CD8-positive, alpha-beta memory T cell (primary cell): ENCODE measurements around the gene HOXC11. TPM values are rescaled to one million over a fixed set of nuclear protein-coding genes. Genes with fewer than 3 reads are reported as not detected.

ENCODE experiments used
- CTCF ChIA-PET: fragments of 350-600 bp; sonication (Branson Sonifier 250); formaldehyde crosslinking; loops from one replicate; lab custom pipeline; 2021; ENCODE audit warnings: antibody characterized with exemption; lab: Charles Lee
- POLR2A ChIA-PET: fragments of 350-600 bp; sonication (Branson Sonifier 250); formaldehyde crosslinking; loops from one replicate; lab custom pipeline; 2021; ENCODE audit warnings: antibody characterized with exemption; lab: Charles Lee
- DNase-seq, 5 donors: peaks; one replicate each; pipeline versions ENCODE4 v3.0.0 to v3.0.0-alpha.2; 2020 to 2022; ENCODE audit warnings: mixed read lengths in 1 of 5
- H3K27ac ChIP-seq: one replicate; pipeline ENCODE4 v1.7.0; 2013; ENCODE audit warnings: low read depth, mild to moderate bottlenecking, low read length, moderate library complexity
- H3K27me3 ChIP-seq: 2 replicates; pipeline ENCODE4 v1.7.0; 2013; ENCODE audit warnings: low read length, mild to moderate bottlenecking; ENCODE audit not compliant: insufficient read depth, poor library complexity, severe bottlenecking
- H3K36me3 ChIP-seq: 2 replicates; pipeline ENCODE4 v1.7.0; 2013; ENCODE audit warnings: mild to moderate bottlenecking, low read length, moderate library complexity; ENCODE audit not compliant: insufficient read depth
- H3K4me1 ChIP-seq: 2 replicates; pipeline ENCODE4 v1.7.0; 2013; ENCODE audit warnings: mild to moderate bottlenecking, low read length, moderate library complexity; ENCODE audit not compliant: insufficient read depth
- H3K4me3 ChIP-seq: 2 replicates; pipeline ENCODE4 v1.7.0; 2013; ENCODE audit warnings: mild to moderate bottlenecking, low read length
- H3K9me3 ChIP-seq: 2 replicates; pipeline ENCODE4 v1.7.0; 2013; ENCODE audit warnings: mild to moderate bottlenecking, low read length
- H3K27ac Mint-ChIP-seq, 8 donors: one replicate each; pipeline ENCODE4 v1.8.0; 2020 to 2021; ENCODE audit warnings: mixed read lengths in 8 of 8, mild to moderate bottlenecking in 6 of 8, inconsistent platforms in 3 of 8, moderate library complexity in 3 of 8
- H3K27me3 Mint-ChIP-seq, 2 donors: one replicate each; pipeline ENCODE4 v1.8.0; 2020 to 2021; ENCODE audit warnings: mixed read lengths in 2 of 2, mild to moderate bottlenecking in 1 of 2, moderate library complexity in 1 of 2
- H3K36me3 Mint-ChIP-seq, 3 donors: one replicate each; pipeline ENCODE4 v1.8.0; 2020 to 2021; ENCODE audit warnings: mixed read lengths in 3 of 3, inconsistent platforms in 1 of 3, mild to moderate bottlenecking in 1 of 3
- H3K4me1 Mint-ChIP-seq, 3 donors: one replicate each; pipeline ENCODE4 v1.8.0; 2020 to 2021; ENCODE audit warnings: mixed read lengths in 3 of 3, inconsistent platforms in 1 of 3, mild to moderate bottlenecking in 1 of 3
- H3K4me3 Mint-ChIP-seq, 7 donors: one replicate each; pipeline ENCODE4 v1.8.0; 2020 to 2021; ENCODE audit warnings: mixed read lengths in 7 of 7, mild to moderate bottlenecking in 6 of 7, moderate library complexity in 4 of 7, inconsistent platforms in 2 of 7
- H3K9me3 Mint-ChIP-seq, 5 donors: one replicate each; pipeline ENCODE4 v1.8.0; 2020 to 2022; ENCODE audit warnings: mixed read lengths in 5 of 5, mild to moderate bottlenecking in 3 of 5, moderate library complexity in 2 of 5, inconsistent platforms in 1 of 5
- polyA plus RNA-seq: library from polyadenylated mRNA; unstranded; fragments of 300-500 nt; fragmentation: Illumina TruSeq; gene quantifications from one replicate; pipeline ENCODE4 v1.2.3, GENCODE V29; 2021
- total RNA-seq, 2 experiments: library from RNA; stranded (reverse); gene quantifications; one replicate each; pipeline ENCODE4 v1.2.3, GENCODE V29; 2021

HOXC11 gene
- total and polyA plus RNA-seq, 3 experiments from 2014 or later, result not detected

DNA sequence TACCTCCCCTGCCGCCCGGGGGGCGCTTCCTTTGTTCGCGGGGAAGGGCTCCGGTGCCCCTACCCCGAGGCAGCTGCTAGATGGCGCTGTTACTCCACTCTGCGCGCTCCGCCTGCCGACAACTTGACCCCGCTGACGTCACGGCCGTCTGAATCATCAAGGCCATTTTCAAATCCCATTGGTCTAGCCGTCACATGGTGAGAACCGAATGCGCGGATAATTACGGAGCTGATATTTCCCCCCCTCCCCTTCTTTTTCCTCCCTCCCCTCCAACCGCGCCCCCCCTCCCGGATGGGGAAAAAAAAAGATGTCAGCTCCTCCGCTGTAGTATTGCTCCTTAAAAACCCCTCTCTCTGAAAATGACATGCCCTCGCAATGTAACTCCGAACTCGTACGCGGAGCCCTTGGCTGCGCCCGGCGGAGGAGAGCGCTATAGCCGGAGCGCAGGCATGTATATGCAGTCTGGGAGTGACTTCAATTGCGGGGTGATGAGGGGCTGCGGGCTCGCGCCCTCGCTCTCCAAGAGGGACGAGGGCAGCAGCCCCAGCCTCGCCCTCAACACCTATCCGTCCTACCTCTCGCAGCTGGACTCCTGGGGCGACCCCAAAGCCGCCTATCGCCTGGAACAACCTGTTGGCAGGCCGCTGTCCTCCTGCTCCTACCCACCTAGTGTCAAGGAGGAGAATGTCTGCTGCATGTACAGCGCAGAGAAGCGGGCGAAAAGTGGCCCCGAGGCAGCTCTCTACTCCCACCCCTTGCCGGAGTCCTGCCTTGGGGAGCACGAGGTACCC, 12.2 kb downstream of the HOXC11 start, which contains the start of gene HOXC10:
HOXC10 (plus strand) TSS at position 246 of the 791 bp plus-strand sequence; CDS start at position 360, 114 bp downstream.
- Histone ChIP-seq H3K36me3 (no peaks in the 10 kb centered on the region), H3K27ac (no peak within 1 kb of the TSS), H3K4me1 (peaks cover 26% of the 10 kb centered on the region), H3K9me3 (no peaks in the 10 kb centered on the region), H3K4me3 (no peak within 1 kb of the TSS), H3K27me3 (peaks cover 90% of the 10 kb centered on the region)
- ChIA-PET CTCF (interaction anchor here (1.2 to 2.8 kb wide), 6 partner anchors 12 to 228 kb away, joined by 3 to 12 read pairs (median 4); no protein-coding TSS in a partner anchor), POLR2A (interaction anchor here (0.5 kb wide), 1 partner anchor 31 kb away, joined by 4 read pairs; no protein-coding TSS in a partner anchor)
- peak within 1 kb of the TSS in 3 of 8 donors; percentile 67 to 77 (median 70) for H3K27ac Mint-ChIP-seq
- H3K4me3 Mint-ChIP-seq, result peak within 1 kb of the TSS; percentile 70 to 73 (median 71)
- H3K27me3 Mint-ChIP-seq, result peaks cover 93 to 94% of the 10 kb centered on the region in 2 donors
- DNase-seq, result peak; percentile 49 to 71 (median 65)
- peaks cover 36 to 46% (median 38%) of the 10 kb centered on the region in 3 donors for H3K4me1 Mint-ChIP-seq
- peaks cover 0 to 9% (median 0%) of the 10 kb centered on the region in 5 donors for H3K9me3 Mint-ChIP-seq
- H3K36me3 Mint-ChIP-seq, result no peaks in the 10 kb centered on the region

DNA sequence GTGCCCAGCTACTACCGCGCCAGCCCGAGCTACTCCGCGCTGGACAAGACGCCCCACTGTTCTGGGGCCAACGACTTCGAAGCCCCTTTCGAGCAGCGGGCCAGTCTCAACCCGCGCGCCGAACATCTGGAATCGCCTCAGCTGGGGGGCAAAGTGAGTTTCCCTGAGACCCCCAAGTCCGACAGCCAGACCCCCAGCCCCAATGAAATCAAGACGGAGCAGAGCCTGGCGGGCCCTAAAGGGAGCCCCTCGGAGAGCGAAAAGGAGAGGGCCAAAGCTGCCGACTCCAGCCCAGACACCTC, 12.7 kb downstream of the HOXC11 start:
- POLR2A ChIA-PET, result interaction anchor here (0.5 kb wide), 1 partner anchor 30 kb away, joined by 4 read pairs; no protein-coding TSS in a partner anchor
- no peak overlapping the region for H3K4me3 ChIP-seq
- Mint-ChIP-seq H3K27ac (peak overlapping the region in 2 of 8 donors; percentile 67 to 73), H3K4me1 (peaks cover 37 to 51% (median 39%) of the 10 kb centered on the region in 3 donors), H3K36me3 (no peaks in the 10 kb centered on the region), H3K9me3 (peaks cover 0 to 9% (median 0%) of the 10 kb centered on the region in 5 donors), H3K4me3 (peak overlapping the region; percentile 63 to 73 (median 71)), H3K27me3 (peaks cover 93 to 94% of the 10 kb centered on the region in 2 donors)
- CTCF ChIA-PET, result interaction anchor here (1.1 to 2.8 kb wide), 8 partner anchors 11 to 229 kb away, joined by 3 to 12 read pairs (median 4); partner anchors contain the start of gene HOXC5
- no peak overlapping the region for H3K27ac ChIP-seq
- H3K27me3 ChIP-seq, result peaks cover 91% of the 10 kb centered on the region
- no peaks in the 10 kb centered on the region for H3K36me3 ChIP-seq
- H3K4me1 ChIP-seq, result peaks cover 26% of the 10 kb centered on the region
- no peaks in the 10 kb centered on the region for H3K9me3 ChIP-seq
- DNase-seq, result no peak

DNA sequence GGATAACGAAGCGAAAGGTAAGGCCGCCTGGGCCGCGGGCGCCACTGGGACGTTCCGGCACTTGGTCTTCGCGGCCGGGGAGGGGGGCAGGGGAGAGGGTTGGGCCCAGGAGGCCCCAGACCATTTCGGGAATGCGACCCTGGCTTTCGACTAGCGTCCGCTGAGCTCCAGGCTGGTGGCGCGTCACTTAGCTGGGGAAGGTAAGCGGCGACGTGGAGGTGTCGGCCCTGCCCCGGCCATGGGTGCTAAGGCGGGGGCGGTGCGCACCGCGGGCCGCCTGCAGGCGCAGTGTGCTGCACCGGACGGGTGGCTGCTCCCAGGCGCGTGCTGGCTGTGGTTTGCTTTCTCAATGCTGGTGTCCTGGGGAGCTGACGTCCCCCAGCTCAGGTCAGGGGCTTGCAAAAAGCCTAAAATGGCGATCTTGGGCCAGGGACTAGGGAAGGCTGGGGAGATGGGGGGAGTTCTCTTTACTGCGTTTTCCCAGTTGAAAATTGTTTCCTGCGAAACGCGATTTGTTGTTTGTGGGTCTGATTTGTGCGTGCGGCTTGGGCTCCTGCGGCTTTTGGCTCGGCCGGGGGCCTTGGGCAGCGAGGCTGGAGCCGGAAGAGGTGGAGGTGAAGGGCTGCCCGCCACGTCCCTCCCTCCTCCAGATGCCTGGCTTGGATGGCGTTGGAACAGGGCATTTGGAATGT, 13.2 kb downstream of the HOXC11 start:
- Histone ChIP-seq H3K27me3 (peaks cover 93% of the 10 kb centered on the region), H3K27ac (no peak overlapping the region), H3K4me1 (peaks cover 26% of the 10 kb centered on the region), H3K9me3 (no peaks in the 10 kb centered on the region), H3K4me3 (no peak overlapping the region), H3K36me3 (no peaks in the 10 kb centered on the region)
- CTCF ChIA-PET, result interaction anchor here (1.0 to 2.8 kb wide), 9 partner anchors 7 to 215 kb away, joined by 3 to 12 read pairs (median 4); partner anchors contain the start of gene HOXC5
- H3K4me1 Mint-ChIP-seq, result peaks cover 36 to 51% (median 37%) of the 10 kb centered on the region in 3 donors
- no peak for DNase-seq
- peaks cover 93 to 94% of the 10 kb centered on the region in 2 donors for H3K27me3 Mint-ChIP-seq
- peak overlapping the region; percentile 25 to 73 (median 71) for H3K4me3 Mint-ChIP-seq
- no peaks in the 10 kb centered on the region for H3K36me3 Mint-ChIP-seq
- POLR2A ChIA-PET, result no interaction called here
- peaks cover 0 to 9% (median 0%) of the 10 kb centered on the region in 5 donors for H3K9me3 Mint-ChIP-seq
- peak overlapping the region in 2 of 8 donors; percentile 61 to 87 for H3K27ac Mint-ChIP-seq

DNA sequence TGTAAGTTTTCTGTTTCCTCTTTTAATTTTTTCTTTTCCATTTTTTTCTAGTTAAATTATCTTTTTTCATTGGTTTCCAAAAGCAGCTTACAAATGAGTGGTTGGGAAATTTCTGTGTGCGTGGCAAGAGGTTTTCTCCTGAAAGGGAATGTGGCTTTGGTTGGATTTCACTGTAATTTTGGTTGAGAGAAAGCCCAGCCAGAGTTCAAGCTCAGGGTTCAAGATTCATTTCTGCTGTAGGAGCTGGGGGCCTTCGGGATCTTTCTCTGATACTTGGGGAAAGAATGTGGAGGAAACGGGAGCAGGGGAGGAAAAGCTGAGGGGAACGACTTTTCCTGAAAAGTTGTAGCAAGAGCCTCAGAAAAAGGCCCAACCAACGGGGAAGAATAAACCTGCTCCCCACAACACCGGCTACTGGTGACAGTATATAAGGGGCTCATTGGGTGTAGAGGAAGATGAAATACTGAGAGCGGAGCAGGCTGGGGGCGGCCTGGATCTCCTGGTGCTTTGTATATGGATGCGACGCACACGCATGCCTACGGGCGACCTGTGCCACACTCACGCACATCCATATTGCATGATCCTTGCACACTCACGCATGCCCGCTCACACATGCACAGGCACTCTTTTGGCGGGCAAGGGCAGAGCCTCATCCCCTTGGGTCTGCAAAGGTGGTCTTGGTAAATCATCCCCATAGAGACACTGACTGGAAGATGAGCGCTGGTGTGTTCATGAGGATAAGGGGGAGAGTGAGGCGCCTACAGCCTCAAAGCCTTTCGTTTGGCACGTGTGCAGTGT, 14.0 kb downstream of the HOXC11 start:
- Mint-ChIP-seq H3K9me3 (peaks cover 0 to 9% (median 0%) of the 10 kb centered on the region in 5 donors), H3K36me3 (no peaks in the 10 kb centered on the region), H3K4me3 (peak overlapping the region in 5 of 7 donors; percentile 4 to 49 (median 35)), H3K27ac (peak overlapping the region in 2 of 8 donors; percentile 61 to 66), H3K27me3 (peaks cover 90 to 94% of the 10 kb centered on the region in 2 donors), H3K4me1 (peaks cover 36 to 51% (median 37%) of the 10 kb centered on the region in 3 donors)
- no peaks in the 10 kb centered on the region for H3K9me3 ChIP-seq
- ChIA-PET CTCF (interaction anchor here (1.0 to 2.8 kb wide), 10 partner anchors 8 to 221 kb away, joined by 3 to 12 read pairs (median 4); partner anchors contain the start of genes HOXC5 and HOXC9), POLR2A (no interaction called here)
- H3K36me3 ChIP-seq, result no peaks in the 10 kb centered on the region
- H3K27ac ChIP-seq, result peak overlapping the region; percentile 10
- no peak for DNase-seq
- H3K27me3 ChIP-seq, result peaks cover 95% of the 10 kb centered on the region
- H3K4me3 ChIP-seq, result no peak overlapping the region
- H3K4me1 ChIP-seq, result peaks cover 26% of the 10 kb centered on the region

DNA sequence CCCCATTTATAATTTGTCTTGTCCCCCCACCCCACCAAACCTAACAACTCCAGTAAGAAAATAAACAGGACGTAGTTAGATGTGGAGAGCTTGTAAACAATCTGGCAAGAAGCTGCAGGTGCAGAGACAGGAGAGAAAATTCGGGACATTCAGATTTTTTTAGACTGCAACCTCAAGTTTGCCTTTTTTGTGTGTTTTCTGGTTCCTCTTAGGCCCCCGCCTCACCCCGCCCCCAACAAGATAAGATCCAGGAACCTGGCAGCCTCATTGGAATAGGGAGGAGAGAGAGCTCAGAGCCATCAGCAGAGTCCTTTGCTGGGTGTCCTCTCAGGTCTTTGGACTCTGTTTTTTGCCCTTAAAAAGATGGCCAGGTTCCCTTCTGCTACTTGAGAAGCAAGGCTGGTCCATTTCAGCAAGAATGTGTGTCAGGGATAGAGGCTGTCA, 14.9 kb downstream of the HOXC11 start:
- no peak overlapping the region for H3K4me3 ChIP-seq
- POLR2A ChIA-PET, result no interaction called here
- Mint-ChIP-seq H3K27me3 (peaks cover 90 to 94% of the 10 kb centered on the region in 2 donors), H3K36me3 (no peaks in the 10 kb centered on the region), H3K9me3 (peaks cover 0 to 9% (median 0%) of the 10 kb centered on the region in 5 donors), H3K27ac (peak overlapping the region in 1 of 8 donors; percentile 1), H3K4me1 (peaks cover 36 to 51% (median 37%) of the 10 kb centered on the region in 3 donors), H3K4me3 (no peak overlapping the region)
- no peaks in the 10 kb centered on the region for H3K9me3 ChIP-seq
- peaks cover 95% of the 10 kb centered on the region for H3K27me3 ChIP-seq
- no peaks in the 10 kb centered on the region for H3K36me3 ChIP-seq
- no peak overlapping the region for H3K27ac ChIP-seq
- no peak for DNase-seq
- CTCF ChIA-PET, result interaction anchor here (1.1 to 2.0 kb wide), 6 partner anchors 9 to 371 kb away, joined by 3 to 8 read pairs (median 5); partner anchors contain the start of gene HOXC9
- H3K4me1 ChIP-seq, result peaks cover 26% of the 10 kb centered on the region

DNA sequence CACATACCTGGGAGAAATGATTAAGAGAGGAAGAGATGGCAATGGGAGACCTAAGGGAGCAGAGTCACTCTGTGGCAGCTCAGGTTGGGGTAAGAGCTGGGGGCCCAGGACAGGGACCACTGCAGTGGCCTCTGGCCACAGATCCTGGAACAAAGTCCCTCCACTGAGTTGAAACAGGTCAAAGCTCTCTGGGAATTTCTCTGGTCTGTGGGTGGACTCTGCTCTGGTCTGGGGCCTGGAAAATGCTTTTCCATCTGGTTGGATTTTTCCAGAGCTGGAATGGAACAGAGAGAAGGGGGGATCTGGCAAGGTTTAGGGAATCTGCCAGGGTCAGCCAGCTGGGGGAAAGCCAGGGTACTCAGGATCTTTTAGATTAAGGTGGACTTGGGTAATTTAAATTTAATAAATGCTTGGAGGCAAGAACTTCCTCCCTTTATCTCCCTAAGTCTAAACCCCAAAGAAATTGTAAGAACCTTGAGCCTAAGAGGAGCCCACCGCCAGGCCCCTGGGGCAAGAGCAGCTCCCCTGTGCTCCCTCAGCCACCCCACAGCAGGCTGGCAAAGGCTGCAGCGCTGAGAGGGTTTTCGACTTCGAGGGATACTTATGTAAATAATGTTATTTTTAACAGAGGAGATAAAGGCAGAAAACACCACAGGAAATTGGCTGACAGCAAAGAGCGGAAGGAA, 15.8 kb downstream of the HOXC11 start:
- H3K4me1 Mint-ChIP-seq, result peaks cover 39 to 51% (median 39%) of the 10 kb centered on the region in 3 donors

More for the DNA sequence above, 15.8 kb downstream of the HOXC11 start:
- Mint-ChIP-seq H3K9me3 (peaks cover 0 to 4% (median 3%) of the 10 kb centered on the region in 5 donors), H3K4me3 (peak overlapping the region in 6 of 7 donors; percentile 42 to 78 (median 71)), H3K27ac (peak overlapping the region in 1 of 8 donors; percentile 80), H3K27me3 (peaks cover 90 to 94% of the 10 kb centered on the region in 2 donors), H3K36me3 (no peaks in the 10 kb centered on the region)
- Histone ChIP-seq H3K9me3 (no peaks in the 10 kb centered on the region), H3K36me3 (no peaks in the 10 kb centered on the region), H3K4me3 (no peak overlapping the region), H3K27ac (no peak overlapping the region), H3K4me1 (peaks cover 26% of the 10 kb centered on the region), H3K27me3 (peaks cover 95% of the 10 kb centered on the region)
- ChIA-PET CTCF (interaction anchor here (0.7 to 2.0 kb wide), 6 partner anchors 12 to 370 kb away, joined by 3 to 8 read pairs (median 4); partner anchors contain the start of gene HOXC9), POLR2A (no interaction called here)
- DNase-seq, result no peak
